K562 (cell line): ENCODE results near the gene ANAPC4. TPM values are rescaled to one million over a fixed set of nuclear protein-coding genes. Genes with fewer than 3 reads are reported as not detected.

ENCODE experiments used
- ATAC-seq: fragments of 200-7000 bp; cut with Tn5 transposase; 3 replicates; pipeline ENCODE4 v1.9.1; 2020; ENCODE audit warnings: moderate library complexity
- BruUV-seq: library from RNA; stranded (reverse); fragments of 400-500 nt; replicated peaks from 2 replicates; lab custom pipeline; 2021; lab: Mats Ljungman, UMichigan
- CTCF ChIA-PET: fragments of 300-600 bp; formaldehyde crosslinking; extraction: SDS; loops from one replicate; lab custom pipeline; 2021; ENCODE audit warnings: low intra/inter-chr PET ratio; lab: Yijun Ruan, JAX
- POLR2A ChIA-PET: fragments of 300-600, 350-650 bp; sonication (Branson Sonifier 250); formaldehyde crosslinking; extraction: SDS; loops from one replicate; lab custom pipeline; 2021; ENCODE audit warnings: antibody characterized with exemption, inconsistent platforms; lab: Yijun Ruan, JAX
- DNase-seq, 4 experiments: peaks; one replicate each; pipeline versions ENCODE4 v3.0.0 to v3.0.0-alpha.2; 2011 to 2018; ENCODE audit warnings: low spot score in 3 of 4, mixed read lengths in 3 of 4; ENCODE audit errors: extremely low read depth in 1 of 4
- FAIRE-seq: peaks from 2 replicates; lab custom pipeline; 2011; peaks lifted over from hg19 to GRCh38; lab: Jason Lieb, UNC
- H2AFZ ChIP-seq: 2 replicates; pipeline ENCODE4 v1.6.0; 2011; ENCODE audit warnings: low read depth, low read length, control low read depth, inconsistent platforms
- H3K27ac ChIP-seq: fragments of 200-600 bp; 3 replicates; pipeline ENCODE4 v1.8.0; 2011; ENCODE audit warnings: low read depth, mild to moderate bottlenecking, control low read depth, inconsistent platforms, low read length, moderate library complexity, mixed read lengths; ENCODE audit errors: extremely low read depth
- H3K27me3 ChIP-seq, 2 experiments: fragments of 300-600 bp in 1 of 2; 2 replicates in 1 of 2; 3 replicates in 1 of 2; pipeline versions ENCODE4 v1.6.0 to v1.8.0; 2011; ENCODE audit warnings: inconsistent platforms in 2 of 2, low read length in 2 of 2, mild to moderate bottlenecking in 1 of 2, mixed read lengths in 1 of 2, moderate library complexity in 1 of 2; ENCODE audit not compliant: control insufficient read depth in 2 of 2, insufficient read depth in 2 of 2
- H3K36me3 ChIP-seq: fragments of 300-600 bp; 3 replicates; pipeline ENCODE4 v1.8.0; 2011; ENCODE audit warnings: mild to moderate bottlenecking, low read length, inconsistent platforms; ENCODE audit not compliant: control insufficient read depth, insufficient read depth
- H3K4me1 ChIP-seq, 2 experiments: fragments of 200-600 bp in 1 of 2; replicated peaks in 1 of 2; 2 replicates in 1 of 2; 3 replicates in 1 of 2; pipeline versions ENCODE4 v1.5.1 to v1.8.0; 2011; ENCODE audit warnings: inconsistent platforms in 2 of 2, low read length in 2 of 2, mild to moderate bottlenecking in 1 of 2, mixed read lengths in 1 of 2, moderate library complexity in 1 of 2; ENCODE audit not compliant: control insufficient read depth in 2 of 2, insufficient read depth in 2 of 2
- H3K4me2 ChIP-seq: 2 replicates; pipeline ENCODE4 v1.6.1; 2011; ENCODE audit warnings: low read length, control low read depth, inconsistent platforms, mixed read lengths; ENCODE audit not compliant: insufficient read depth
- H3K4me3 ChIP-seq: fragments of 200-600 bp; sonication (generic), shearing (Covaris generic); 2 replicates; pipeline ENCODE4 v1.5.1; 2016; ENCODE audit warnings: control low read depth, inconsistent platforms
- H3K79me2 ChIP-seq: fragments of 200-600 bp; 3 replicates; pipeline ENCODE4 v1.8.0; 2011; ENCODE audit warnings: low read length, inconsistent platforms; ENCODE audit not compliant: control insufficient read depth, insufficient read depth
- H3K9ac ChIP-seq, 2 experiments: 2 replicates each; pipeline versions ENCODE4 v1.6.0 to v1.6.1; 2011; ENCODE audit warnings: low read depth in 2 of 2, low read length in 2 of 2, control low read depth in 1 of 2, inconsistent platforms in 1 of 2, mild to moderate bottlenecking in 1 of 2, mixed read lengths in 1 of 2; ENCODE audit not compliant: insufficient read depth in 1 of 2
- H3K9me1 ChIP-seq: one replicate; pipeline ENCODE4 v1.6.0; 2011; ENCODE audit warnings: inconsistent platforms, mild to moderate bottlenecking, low read length, moderate library complexity; ENCODE audit not compliant: control insufficient read depth, insufficient read depth
- H3K9me3 ChIP-seq: replicated peaks from 2 replicates; pipeline ENCODE4 v1.5.1; 2011; ENCODE audit warnings: low read depth, low read length, inconsistent platforms; ENCODE audit not compliant: control insufficient read depth, insufficient read depth
- H4K20me1 ChIP-seq: replicated peaks from 2 replicates; pipeline ENCODE4 v1.6.1; 2011; ENCODE audit warnings: low read length, inconsistent platforms, mixed read lengths; ENCODE audit not compliant: control insufficient read depth, insufficient read depth
- KLF10 ChIP-seq: fragments of 250-450 bp; sonication (Bioruptor Pico); IDR thresholded peaks from 2 replicates; pipeline ENCODE4 v1.6.1; 2021; ENCODE audit warnings: matching md5 sums
- L3MBTL2 ChIP-seq: fragments of 450-650 bp; IDR thresholded peaks from 2 replicates; pipeline ENCODE4 v1.6.1; 2016; ENCODE audit warnings: mild to moderate bottlenecking, moderate library complexity
- MYBL2 ChIP-seq, 2 experiments: fragments of 450-650 bp in 1 of 2; sonication (generic) in 1 of 2; formaldehyde crosslinking in 1 of 2; IDR thresholded peaks; 2 replicates each; pipeline versions ENCODE4 v1.6.1 to v1.8.1; 2017 to 2022; ENCODE audit warnings: borderline replicate concordance in 1 of 2, inconsistent platforms in 1 of 2, low read depth in 1 of 2, mild to moderate bottlenecking in 1 of 2, missing genetic modification reagents in 1 of 2, moderate library complexity in 1 of 2
- NFATC3 ChIP-seq: fragments of 450-650 bp; IDR thresholded peaks from 2 replicates; pipeline ENCODE4 v1.6.1; 2017; ENCODE audit warnings: mild to moderate bottlenecking
- NUFIP1 ChIP-seq: fragments of 450-650 bp; IDR thresholded peaks from 2 replicates; pipeline ENCODE4 v1.6.1; 2018; ENCODE audit not compliant: partially characterized antibody
- RBM22 ChIP-seq: fragments of 200-400 bp; formaldehyde crosslinking; IDR thresholded peaks from 2 replicates; pipeline ENCODE4 v1.6.1; 2018; ENCODE audit warnings: low read length, low read depth; ENCODE audit not compliant: poor library complexity, severe bottlenecking
- SLC30A9 ChIP-seq: fragments of 250-450 bp; sonication (Bioruptor Pico); IDR thresholded peaks from 2 replicates; pipeline ENCODE4 v1.8.0; 2022; ENCODE audit warnings: mild to moderate bottlenecking, moderate library complexity
- TAF1 ChIP-seq: IDR thresholded peaks from 2 replicates; pipeline ENCODE4 v1.6.1; 2011; ENCODE audit warnings: mild to moderate bottlenecking, low read length, moderate library complexity; ENCODE audit not compliant: insufficient read depth, control insufficient read depth, severe bottlenecking; ENCODE audit errors: extremely low read depth
- THAP12 ChIP-seq: fragments of 250-450 bp; sonication (Bioruptor Pico); IDR thresholded peaks from 2 replicates; pipeline ENCODE4 v1.9.0; 2021; ENCODE audit warnings: mild to moderate bottlenecking, inconsistent platforms
- ZNF217 ChIP-seq: sonication (generic); formaldehyde crosslinking; IDR thresholded peaks from 2 replicates; pipeline ENCODE4 v1.8.0; 2022; ENCODE audit warnings: mild to moderate bottlenecking, missing genetic modification reagents
- ZNF347 ChIP-seq: fragments of 450-650 bp; formaldehyde crosslinking; IDR thresholded peaks from 2 replicates; pipeline ENCODE4 v1.4.0; 2020; ENCODE audit warnings: low read depth, mild to moderate bottlenecking, moderate library complexity
- WGBS: fragments of 100-300 bp; shearing (Covaris generic); methylation state at CpG from one replicate; pipeline ENCODE4 v1.1.6; 2016; ENCODE audit warnings: low coverage, mixed read lengths; ENCODE audit not compliant: insufficient coverage; ENCODE audit errors: missing lambda C conversion rate; 5-methylcytosine and 5-hydroxymethylcytosine counted together
- in situ Hi-C: fragments of 300-500 bp; cut with MboI; formaldehyde crosslinking; loops from 4 replicates; pipeline ENCODE4 v1.15.0; 2018; ENCODE audit warnings: inconsistent platforms, mixed read lengths
- intact Hi-C: fragments of 100-400 bp; cut with micrococcal nuclease; formaldehyde crosslinking; loops from 2 replicates; pipeline ENCODE4 v1.14.2; 2022
- polyA plus RNA-seq, 8 experiments: library from polyadenylated mRNA; depleted of rRNA in 4 of 8; stranded (reverse) in 5 of 8; unstranded in 3 of 8; fragments of >200 nt; fragmentation: Nextera tagmentation in 2 of 8; fragmentation: Illumina TruSeq in 1 of 8; extraction: Ambion mirVana in 2 of 8; extraction: Trizol in 1 of 8; gene quantifications; 2 replicates each; pipeline versions ENCODE4 v1.2.1 to v1.2.3, GENCODE V29; 2011 to 2014; ENCODE audit warnings: inconsistent platforms in 1 of 8, missing spikeins in 1 of 8
- total RNA-seq, 7 experiments: library from RNA; depleted of rRNA in 6 of 7; stranded (reverse); fragments of >200 nt in 6 of 7; fragmentation: Illumina TruSeq in 2 of 7; extraction: Trizol in 2 of 7; gene quantifications; 2 replicates each; pipeline versions ENCODE4 v1.2.1 to v1.2.3, GENCODE V29; 2011 to 2021; ENCODE audit warnings: low replicate concordance in 1 of 7
- TF ChIP-seq, protein P1 (sequence below): IDR thresholded peaks from 2 replicates; pipeline ENCODE4 v1.6.1; 2011; ENCODE audit warnings: borderline replicate concordance, low read depth, mild to moderate bottlenecking, moderate library complexity, low read length; ENCODE audit not compliant: insufficient read depth, poor library complexity, severe bottlenecking

ANAPC4 gene
- total and polyA plus RNA-seq, 9 of the 15 experiments (the other 6 are each of a cell fraction or from before 2014, with no cell fraction given), result 23.9 to 47.0 (median 31.9) TPM

GRCh38 chr4:25442863-25443307 is 65.8 kb downstream of the ANAPC4 start:
- intact Hi-C loops, result loop anchor here (10.0 kb wide), 2 partner anchors 352 to 542 kb away; no protein-coding TSS in a partner anchor
- H3K9me3 ChIP-seq, result no peaks in the 10 kb centered on the region
- in situ Hi-C loops, result loop anchor here (10.0 kb wide), 1 partner anchor 342 kb away; no protein-coding TSS in a partner anchor
- no peak overlapping the region for H2AFZ ChIP-seq
- peaks cover 20 to 43% of the 10 kb centered on the region in 2 experiments for H3K27me3 ChIP-seq
- no peak for FAIRE-seq
- no peaks in the 10 kb centered on the region for H3K79me2 ChIP-seq
- H3K4me2 ChIP-seq, result no peak overlapping the region
- 0 out of 2 replicates have a peak, but pooled peaks cover 5% of the 10 kb centered on the region for H4K20me1 ChIP-seq
- 1% methylated on average over 9 of the region's 9 CpGs for WGBS
- TF ChIP-seq, protein P1, sequence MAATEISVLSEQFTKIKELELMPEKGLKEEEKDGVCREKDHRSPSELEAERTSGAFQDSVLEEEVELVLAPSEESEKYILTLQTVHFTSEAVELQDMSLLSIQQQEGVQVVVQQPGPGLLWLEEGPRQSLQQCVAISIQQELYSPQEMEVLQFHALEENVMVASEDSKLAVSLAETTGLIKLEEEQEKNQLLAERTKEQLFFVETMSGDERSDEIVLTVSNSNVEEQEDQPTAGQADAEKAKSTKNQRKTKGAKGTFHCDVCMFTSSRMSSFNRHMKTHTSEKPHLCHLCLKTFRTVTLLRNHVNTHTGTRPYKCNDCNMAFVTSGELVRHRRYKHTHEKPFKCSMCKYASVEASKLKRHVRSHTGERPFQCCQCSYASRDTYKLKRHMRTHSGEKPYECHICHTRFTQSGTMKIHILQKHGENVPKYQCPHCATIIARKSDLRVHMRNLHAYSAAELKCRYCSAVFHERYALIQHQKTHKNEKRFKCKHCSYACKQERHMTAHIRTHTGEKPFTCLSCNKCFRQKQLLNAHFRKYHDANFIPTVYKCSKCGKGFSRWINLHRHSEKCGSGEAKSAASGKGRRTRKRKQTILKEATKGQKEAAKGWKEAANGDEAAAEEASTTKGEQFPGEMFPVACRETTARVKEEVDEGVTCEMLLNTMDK, result no peak
- no peak for TF ChIP-seq ZNF347 (CRISPR knock-in tag)
- no peak for TF ChIP-seq NUFIP1
- TF ChIP-seq NFATC3, result no peak
- no peak for TF ChIP-seq THAP12 (CRISPR knock-in tag)
- TF ChIP-seq RBM22, result no peak
- no peak for TF ChIP-seq KLF10 (CRISPR knock-in tag)
- no peak for TF ChIP-seq ZNF217 (CRISPR knock-in tag)
- no peak for TF ChIP-seq L3MBTL2
- TF ChIP-seq MYBL2 (IDR thresholded peaks at IDR 0.05; ENCODE audit: low read depth), result no peak
- no peak for TF ChIP-seq MYBL2 (CRISPR knock-in tag; IDR thresholded peaks at IDR 0.05; ENCODE audit: borderline replicate concordance)
- no peak for TF ChIP-seq TAF1
- no peak for TF ChIP-seq SLC30A9 (CRISPR knock-in tag)
- ChIA-PET POLR2A (no interaction called here), CTCF (no interaction called here)
- H3K27ac ChIP-seq, result no peak overlapping the region
- no peaks in the 10 kb centered on the region for H3K36me3 ChIP-seq
- no peak overlapping the region; a peak in 1 of 4 replicates for H3K9ac ChIP-seq
- no peak for ATAC-seq
- no TSS peak for BruUV-seq
- H3K9me1 ChIP-seq, result no peaks in the 10 kb centered on the region
- H3K4me3 ChIP-seq, result no peak overlapping the region
- DNase-seq, result no peak
- H3K4me1 ChIP-seq, result no peaks in the 10 kb centered on the region; a peak in 1 of 5 replicates
